Hematopoietic multipotent progenitor cell treated with erythropoietin and hydrocortisone succinate and interleukin-3 and kit ligand, for 17 days (in vitro differentiated cells): ENCODE data around the gene TCTN2.

Experiments used
- DNase-seq: peaks from one replicate; pipeline ENCODE4 v3.0.0-alpha.2; 2015; ENCODE audit warnings: low spot score

Gene TCTN2

DNA sequence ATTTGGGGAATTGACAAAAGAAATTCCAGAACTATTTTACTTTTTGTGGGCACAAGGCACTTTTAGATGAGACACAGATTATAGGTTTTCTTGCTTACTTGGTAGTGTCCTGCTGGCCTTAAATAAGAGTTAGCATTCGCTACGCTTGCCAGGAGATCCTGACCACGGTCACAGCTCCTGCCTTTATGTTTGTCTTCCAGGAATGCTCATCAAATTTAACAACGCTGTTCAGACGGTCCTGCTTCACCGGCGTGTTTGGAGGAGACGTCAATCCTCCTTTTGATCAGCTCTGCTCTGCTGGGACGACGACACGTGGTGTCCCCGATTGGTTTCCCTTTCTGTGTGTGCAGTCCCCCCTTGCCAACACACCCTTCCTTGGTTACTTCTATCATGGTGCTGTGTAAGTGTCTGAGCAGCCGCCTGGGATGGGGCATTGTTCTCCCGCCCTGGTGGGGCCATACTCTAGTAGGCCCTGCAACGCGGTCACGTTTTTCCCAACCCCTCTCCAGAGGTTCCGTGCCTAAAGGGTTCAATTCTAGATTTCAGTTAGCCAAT, 15.8 kb downstream of the TCTN2 start:
- no peak for DNase-seq

- DNase-seq: no peak
These were observed 19.4 kb downstream of the TCTN2 start for GRCh38 chr12:123690191-123690840.

DNA sequence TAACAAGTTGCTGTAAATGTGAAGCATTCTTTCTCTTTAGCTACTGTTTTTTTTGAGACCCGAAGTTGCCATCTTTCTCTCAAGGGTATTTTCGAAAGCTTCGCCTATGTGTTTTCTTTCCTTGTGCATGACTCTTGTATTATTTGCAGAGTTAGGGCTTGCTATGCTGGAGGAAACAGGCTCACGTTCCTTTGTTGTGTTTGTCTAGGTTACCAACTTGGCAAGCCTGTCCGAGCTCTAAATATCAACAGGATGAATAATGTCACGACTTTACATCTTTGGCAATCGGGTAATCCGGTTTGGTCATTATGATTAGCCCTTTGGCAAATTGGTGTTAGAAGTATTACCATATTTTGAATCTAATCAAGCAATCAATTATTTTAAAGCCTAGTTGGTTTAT, 25.3 kb downstream of the TCTN2 start:
- no peak for DNase-seq

GRCh38 chr12:123696646-123697045, 25.7 kb downstream of the TCTN2 start:
- DNase-seq: no peak

- no peak for DNase-seq
These were observed 35.0 kb downstream of the TCTN2 start for GRCh38 chr12:123705935-123706334.

- DNase-seq: no peak
These were observed 36.6 kb downstream of the TCTN2 start for GRCh38 chr12:123707466-123707865.

DNA sequence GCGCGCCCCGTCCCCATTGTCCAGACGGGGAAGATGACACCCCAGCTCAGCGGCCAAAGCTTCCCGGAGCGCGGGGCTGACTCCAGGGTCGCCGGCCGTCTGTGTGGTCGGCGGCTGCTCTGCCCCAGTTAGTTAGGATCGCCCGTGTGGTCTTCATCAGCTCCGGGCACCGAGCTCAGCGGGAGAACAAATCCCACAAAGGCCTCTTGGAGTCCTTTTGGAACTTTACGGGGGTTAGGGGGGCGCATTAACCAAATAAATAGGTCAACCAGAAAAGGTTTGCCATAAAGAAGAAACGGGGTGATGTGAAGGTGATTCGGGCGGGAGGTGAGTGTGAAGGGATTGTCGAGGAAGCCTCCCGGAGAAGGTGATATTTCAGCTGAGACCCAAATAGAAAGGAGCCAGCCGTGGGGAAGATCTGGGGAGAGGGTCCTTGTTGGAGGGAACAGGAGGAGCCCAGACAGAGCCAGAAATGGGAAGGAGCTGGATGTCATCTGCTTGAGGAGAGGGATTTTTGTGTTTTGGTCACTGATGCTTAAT, 41.9 kb downstream of the TCTN2 start:
- DNase-seq: peak; percentile 10

GRCh38 chr12:123713398-123713797, 42.5 kb downstream of the TCTN2 start:
- peak; percentile 58 for DNase-seq

DNA sequence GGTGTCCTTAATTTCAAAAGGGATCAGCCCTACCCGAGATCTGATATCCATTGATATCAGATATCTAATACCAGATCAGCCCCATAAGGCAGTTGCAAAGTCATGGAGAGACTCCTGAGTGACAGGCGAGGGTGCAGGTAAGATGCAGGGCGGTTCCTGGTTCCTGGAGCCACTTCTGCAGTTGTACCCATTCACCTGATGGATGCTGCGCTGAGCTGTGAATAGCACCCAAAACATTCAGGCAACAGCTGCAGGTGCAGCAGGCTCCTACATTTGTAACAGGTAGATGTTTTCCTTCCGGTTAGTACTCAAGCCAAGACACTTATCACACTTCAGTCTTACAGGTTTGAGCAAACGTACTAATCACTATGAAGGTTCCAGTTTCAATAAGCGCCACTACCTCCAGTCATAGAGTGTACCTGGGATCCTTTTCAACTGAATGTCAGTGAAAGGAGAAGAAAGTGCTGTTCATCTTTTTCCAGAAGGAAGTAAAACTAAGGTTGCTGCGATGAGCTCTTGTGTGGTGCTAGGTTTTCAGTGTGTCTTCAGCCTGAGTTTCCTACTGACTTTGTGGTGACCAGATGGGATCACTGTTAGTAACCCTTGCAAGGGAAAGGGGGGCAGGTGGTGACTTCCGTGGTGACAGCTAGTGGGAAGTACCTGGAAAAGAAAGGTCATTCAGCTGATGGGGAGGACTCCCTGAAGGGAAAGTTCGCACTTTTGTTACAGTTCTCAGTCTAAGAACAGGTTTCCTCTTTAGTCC, 43.1 kb downstream of the TCTN2 start:
- no peak for DNase-seq

DNA sequence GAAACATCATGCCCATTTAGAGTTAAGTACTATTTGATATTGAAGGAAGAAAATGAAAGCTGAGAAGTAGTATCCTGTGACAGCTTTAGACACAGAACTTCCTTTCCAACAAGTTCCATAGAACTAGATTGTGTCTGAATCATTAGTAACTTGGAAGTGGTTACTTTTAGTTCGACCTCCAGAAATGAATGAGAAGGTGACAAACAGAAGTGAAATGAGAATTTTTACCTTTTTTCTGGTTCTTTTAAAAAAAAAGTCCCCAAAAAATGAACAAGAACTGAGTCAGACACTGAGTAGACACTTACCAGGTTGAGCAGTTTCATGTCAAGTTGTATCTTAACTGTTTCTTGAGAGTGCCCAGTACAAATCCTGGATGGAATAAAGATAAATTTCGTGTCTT, 44.3 kb downstream of the TCTN2 start:
- no peak for DNase-seq

DNA sequence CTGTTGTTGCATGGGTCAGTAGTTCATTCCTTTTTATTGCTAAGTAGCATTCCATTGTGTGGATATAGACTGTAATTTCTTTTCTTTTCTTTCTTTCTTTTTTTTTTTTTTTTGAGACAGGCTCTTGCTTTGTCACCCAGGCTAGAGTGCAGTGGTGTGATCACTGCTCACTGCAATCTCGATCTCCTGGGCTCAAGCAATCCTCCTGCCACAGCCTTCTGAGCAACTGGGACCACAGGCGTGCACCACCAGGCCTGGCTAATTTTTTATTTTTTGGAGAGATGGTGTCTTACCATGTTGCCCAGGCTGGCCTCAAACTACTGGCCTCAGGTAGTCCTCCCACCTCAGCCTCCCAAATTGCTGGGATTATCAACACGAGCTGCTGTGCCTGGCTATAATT, 46.4 kb downstream of the TCTN2 start:
- DNase-seq: no peak

DNA sequence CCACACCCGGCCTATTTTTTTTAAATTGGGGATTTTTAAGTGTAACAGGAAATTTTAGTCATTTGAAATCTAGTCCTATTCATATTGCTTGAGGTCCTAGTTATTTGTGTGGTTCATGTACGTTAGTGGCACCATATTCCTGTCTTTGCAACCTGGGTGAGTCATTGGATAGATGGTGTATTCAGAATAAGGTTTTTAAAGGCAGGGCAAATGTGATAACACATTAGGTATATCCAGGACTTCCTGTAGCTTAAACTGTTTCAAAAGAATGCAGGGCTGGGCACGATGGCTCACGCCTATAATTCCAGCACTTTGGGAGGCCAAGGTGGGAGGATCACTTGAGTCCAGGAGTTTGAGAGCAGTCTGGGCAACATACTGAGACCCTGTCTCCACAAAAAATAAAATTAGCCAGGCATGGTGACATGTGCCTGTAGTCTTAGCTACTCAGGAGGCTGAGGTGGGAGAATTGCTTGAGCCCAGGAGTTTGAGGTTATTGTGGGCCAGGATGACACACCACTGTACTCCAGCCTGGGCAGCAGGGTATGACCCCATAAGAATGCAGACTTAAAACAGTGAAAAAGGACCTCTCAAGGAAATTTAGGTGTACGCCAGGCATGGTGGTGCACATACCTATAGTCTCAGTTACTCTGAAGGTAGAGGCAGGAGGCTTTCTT, 49.4 kb downstream of the TCTN2 start:
- no peak for DNase-seq

- DNase-seq: no peak
These were observed 50.3 kb downstream of the TCTN2 start for GRCh38 chr12:123721245-123721644.

DNA sequence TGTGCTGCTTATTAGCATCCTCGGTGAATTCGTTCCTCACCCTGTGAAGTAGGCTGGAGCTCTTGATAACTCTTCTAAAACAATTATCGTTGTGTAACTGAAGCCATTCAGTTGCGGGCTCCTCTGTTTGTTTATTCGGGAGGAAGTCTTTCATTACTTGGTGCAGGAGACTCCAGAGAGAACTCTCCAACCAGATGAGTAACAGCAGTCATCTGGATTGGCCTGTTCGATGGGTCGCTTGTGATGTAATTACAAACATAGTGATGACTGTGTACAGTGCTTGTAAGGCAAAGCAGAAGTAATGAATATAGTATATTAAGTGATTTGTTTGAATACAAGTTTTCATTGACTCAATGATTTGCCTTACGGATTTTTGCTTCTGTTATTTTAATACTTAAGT, 52.1 kb downstream of the TCTN2 start:
- DNase-seq: no peak

- no peak for DNase-seq
These were observed 52.9 kb downstream of the TCTN2 start for GRCh38 chr12:123723765-123724164.

GRCh38 chr12:123726244-123726643, 55.3 kb downstream of the TCTN2 start:
- DNase-seq: no peak

- DNase-seq: no peak
These were observed 56.0 kb downstream of the TCTN2 start for GRCh38 chr12:123726962-123727361.

GRCh38 chr12:123727878-123728277, 57.0 kb downstream of the TCTN2 start:
- no peak for DNase-seq

GRCh38 chr12:123731596-123731995, 60.7 kb downstream of the TCTN2 start:
- no peak for DNase-seq

DNA sequence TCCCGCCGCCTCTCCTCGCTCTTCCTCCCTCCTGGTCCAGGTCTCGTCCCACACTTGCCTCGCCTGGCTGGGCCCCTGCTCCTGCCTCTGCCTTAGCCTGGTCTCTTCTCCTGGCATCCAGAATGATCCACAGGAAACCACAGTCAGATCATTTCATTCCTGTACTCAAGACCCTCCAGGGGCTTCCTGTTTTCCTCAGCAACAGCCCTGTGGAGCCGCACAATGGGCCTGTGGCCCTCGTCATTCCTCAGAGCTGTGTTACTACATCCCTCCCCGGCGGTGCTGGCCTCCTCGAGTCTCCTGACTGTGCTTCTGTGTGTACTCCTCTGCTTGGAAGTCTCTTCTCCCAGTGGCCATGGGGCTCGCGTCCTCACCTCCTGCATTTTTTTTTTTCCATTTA, 61.3 kb downstream of the TCTN2 start:
- DNase-seq: no peak

- DNase-seq: no peak
These were observed 62.3 kb downstream of the TCTN2 start for GRCh38 chr12:123733229-123733628.

DNA sequence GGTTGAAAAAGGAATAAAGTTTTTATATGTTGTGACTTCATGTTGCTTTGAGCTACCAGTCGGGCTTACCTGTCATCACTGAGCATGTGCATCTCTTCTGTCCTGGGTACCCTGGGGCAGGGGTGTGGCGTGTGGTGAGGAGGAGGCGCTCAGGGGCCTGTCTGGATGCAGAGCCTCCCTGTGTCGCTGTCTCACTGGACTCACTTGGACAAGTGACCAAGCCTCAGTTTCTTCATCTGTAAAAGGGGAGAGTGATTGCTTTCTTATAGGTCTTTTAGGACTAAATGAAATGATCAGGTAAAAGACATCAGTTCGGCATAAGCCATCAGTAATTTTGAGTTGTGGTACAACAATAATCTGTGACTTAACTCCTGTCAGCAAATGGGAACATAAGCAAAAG, 63.4 kb downstream of the TCTN2 start:
- no peak for DNase-seq
